IMR-90 (cell line): Measurements from ENCODE around the gene SDC1. TPM values are rescaled to one million over a fixed set of nuclear protein-coding genes. Genes with fewer than 3 reads are reported as not detected.

Source experiments
- ATAC-seq: fragments of 200-7000 bp; cut with Tn5 transposase; 2 replicates; pipeline ENCODE4 v1.9.1; 2020; ENCODE audit warnings: low read depth, mild to moderate bottlenecking, moderate library complexity
- BruUV-seq: library from RNA; stranded (reverse); fragments of 400-500 nt; replicated peaks from 2 replicates; lab custom pipeline; 2021; lab: Mats Ljungman, UMichigan
- CTCF ChIA-PET: fragments of 300-600 bp; formaldehyde crosslinking; extraction: SDS; loops from one replicate; lab custom pipeline; 2021; ENCODE audit warnings: antibody characterized with exemption; lab: Yijun Ruan, JAX
- POLR2A ChIA-PET: fragments of 300-600 bp; sonication (Branson Sonifier 250); formaldehyde crosslinking; loops from one replicate; lab custom pipeline; 2022; ENCODE audit warnings: antibody characterized with exemption; ENCODE audit not compliant: unreplicated experiment; lab: Charles Lee
- DNase-seq: peaks from one replicate; pipeline ENCODE4 v3.0.0; 2013
- H2AFZ ChIP-seq: replicated peaks from 2 replicates; pipeline ENCODE3; 2013; ENCODE audit warnings: low read length, mild to moderate bottlenecking; ENCODE audit not compliant: poor library complexity
- H2AK5ac ChIP-seq: 2 replicates; pipeline ENCODE4 v1.6.1; 2013; ENCODE audit warnings: low read depth, low read length, inconsistent platforms
- H2AK9ac ChIP-seq: replicated peaks from 2 replicates; pipeline ENCODE3; 2013; ENCODE audit warnings: mild to moderate bottlenecking, low read depth, low read length, moderate library complexity; ENCODE audit not compliant: poor library complexity
- H2BK120ac ChIP-seq: 2 replicates; pipeline ENCODE4 v1.6.1; 2013; ENCODE audit warnings: low read depth, low read length, inconsistent platforms
- H2BK15ac ChIP-seq: 3 replicates; pipeline ENCODE4 v1.6.1; 2013; ENCODE audit warnings: low read depth, low read length, inconsistent platforms
- H2BK20ac ChIP-seq: 2 replicates; pipeline ENCODE4 v1.6.1; 2013; ENCODE audit warnings: low read depth, mild to moderate bottlenecking, inconsistent platforms, low read length, moderate library complexity
- H2BK5ac ChIP-seq: 2 replicates; pipeline ENCODE4 v1.6.1; 2013; ENCODE audit warnings: mild to moderate bottlenecking, low read depth, low read length, inconsistent platforms; ENCODE audit not compliant: poor library complexity, severe bottlenecking
- H3K14ac ChIP-seq: replicated peaks from 2 replicates; pipeline ENCODE4 v1.6.1; 2013; ENCODE audit warnings: low read depth, low read length, inconsistent platforms
- H3K18ac ChIP-seq: 2 replicates; pipeline ENCODE4 v1.6.1; 2013; ENCODE audit warnings: low read depth, low read length, control low read depth
- H3K23ac ChIP-seq: 2 replicates; pipeline ENCODE4 v1.6.1; 2013; ENCODE audit warnings: low read depth, low read length, inconsistent platforms
- H3K27ac ChIP-seq: 2 replicates; pipeline ENCODE4 v1.5.1; 2013; ENCODE audit warnings: mild to moderate bottlenecking, control low read depth, low read length; ENCODE audit not compliant: insufficient read depth
- H3K27me3 ChIP-seq: 2 replicates; pipeline ENCODE4 v1.6.1; 2013; ENCODE audit warnings: low read length; ENCODE audit not compliant: control insufficient read depth, insufficient read depth
- H3K36me3 ChIP-seq: 2 replicates; pipeline ENCODE4 v1.6.1; 2013; ENCODE audit warnings: low read length, mixed read lengths; ENCODE audit not compliant: control insufficient read depth, insufficient read depth
- H3K4ac ChIP-seq: 2 replicates; pipeline ENCODE4 v1.6.1; 2013; ENCODE audit warnings: low read depth, low read length, inconsistent platforms
- H3K4me1 ChIP-seq: 2 replicates; pipeline ENCODE4 v1.6.1; 2013; ENCODE audit warnings: low read length, mixed read lengths; ENCODE audit not compliant: control insufficient read depth, insufficient read depth
- H3K4me2 ChIP-seq: 2 replicates; pipeline ENCODE4 v1.6.1; 2013; ENCODE audit warnings: low read depth, mild to moderate bottlenecking, control low read depth, low read length, moderate library complexity
- H3K4me3 ChIP-seq: 2 replicates; pipeline ENCODE4 v1.5.1; 2013; ENCODE audit warnings: low read depth, mild to moderate bottlenecking, control low read depth, low read length, moderate library complexity; ENCODE audit not compliant: insufficient read depth
- H3K56ac ChIP-seq: 2 replicates; pipeline ENCODE4 v1.6.1; 2013; ENCODE audit warnings: low read length, inconsistent platforms; ENCODE audit not compliant: insufficient read depth; ENCODE audit errors: extremely low read depth
- H3K79me1 ChIP-seq, 2 experiments: 2 replicates each; pipeline ENCODE4 v1.6.1; 2013; ENCODE audit warnings: low read length in 2 of 2, inconsistent platforms in 1 of 2, low read depth in 1 of 2
- H3K9ac ChIP-seq: 2 replicates; pipeline ENCODE4 v1.6.1; 2013; ENCODE audit warnings: low read depth, low read length, control low read depth
- H3K9me1 ChIP-seq: 2 replicates; pipeline ENCODE4 v1.6.1; 2013; ENCODE audit warnings: low read length, inconsistent platforms; ENCODE audit not compliant: insufficient read depth
- H3K9me3 ChIP-seq: 2 replicates; pipeline ENCODE4 v1.6.1; 2013; ENCODE audit warnings: low read length; ENCODE audit not compliant: control insufficient read depth, insufficient read depth
- H4K20me1 ChIP-seq: 2 replicates; pipeline ENCODE4 v1.6.1; 2013; ENCODE audit warnings: low read length, inconsistent platforms; ENCODE audit not compliant: insufficient read depth
- H4K5ac ChIP-seq: 2 replicates; pipeline ENCODE4 v1.6.1; 2013; ENCODE audit warnings: mild to moderate bottlenecking, low read depth, low read length, control low read depth
- H4K8ac ChIP-seq, 2 experiments: 2 replicates each; pipeline ENCODE4 v1.6.1; 2013; ENCODE audit warnings: low read depth in 2 of 2, low read length in 2 of 2, control low read depth in 1 of 2, inconsistent platforms in 1 of 2
- H4K91ac ChIP-seq: 2 replicates; pipeline ENCODE4 v1.6.1; 2013; ENCODE audit warnings: low read depth, low read length, inconsistent platforms; ENCODE audit not compliant: insufficient read depth
- CEBPB ChIP-seq: IDR thresholded peaks from 2 replicates; pipeline ENCODE4 v1.6.1; 2012; ENCODE audit warnings: low read depth, low read length, improper control_type of control experiment
- CHD1 ChIP-seq: IDR thresholded peaks from 2 replicates; pipeline ENCODE4 v1.6.1; 2012; ENCODE audit warnings: low read depth, low read length, improper control_type of control experiment
- ELK1 ChIP-seq: fragments of 150-350 bp; IDR thresholded peaks from 2 replicates; pipeline ENCODE4 v1.6.1; 2016; ENCODE audit warnings: low read depth, mild to moderate bottlenecking, low read length, moderate library complexity, borderline replicate concordance
- FOS ChIP-seq: fragments of 150-350 bp; IDR thresholded peaks from 2 replicates; pipeline ENCODE4 v1.6.1; 2016; ENCODE audit warnings: low read depth, low read length
- MAFK ChIP-seq: IDR thresholded peaks from 2 replicates; pipeline ENCODE4 v1.6.1; 2012; ENCODE audit warnings: low read depth, low read length, improper control_type of control experiment
- MXI1 ChIP-seq: IDR thresholded peaks from 2 replicates; pipeline ENCODE4 v1.6.1; 2012; ENCODE audit warnings: low read depth, mild to moderate bottlenecking, low read length, moderate library complexity, borderline replicate concordance
- NFE2L2 ChIP-seq: fragments of 150-350 bp; IDR thresholded peaks from 2 replicates; pipeline ENCODE4 v1.6.1; 2016; ENCODE audit warnings: low read depth, mild to moderate bottlenecking, low read length
- RAD21 ChIP-seq: IDR thresholded peaks from 2 replicates; pipeline ENCODE4 v1.6.1; 2012; ENCODE audit warnings: low read length, improper control_type of control experiment
- SMC3 ChIP-seq: fragments of 150-350 bp; IDR thresholded peaks from 2 replicates; pipeline ENCODE4 v1.6.1; 2016; ENCODE audit warnings: low read depth, mild to moderate bottlenecking, antibody characterized with exemption, low read length, moderate library complexity
- whole genome bisulfite sequencing, 2 experiments: methylation state at CpG; one replicate each; pipeline versions ENCODE4 v1.1.5 to v1.1.7; 2013; ENCODE audit warnings: missing lambda C conversion rate in 2 of 2; ENCODE audit not compliant: insufficient read length in 1 of 2; ENCODE audit errors: extremely low coverage in 2 of 2; 5-methylcytosine and 5-hydroxymethylcytosine counted together
- dilution Hi-C: fragments of 300-500 bp; cut with HindIII; formaldehyde crosslinking; loops from one replicate; pipeline ENCODE4 v1.14.3; 2018; ENCODE audit warnings: low sequenced_read_pairs; ENCODE audit not compliant: unreplicated experiment
- in situ Hi-C: fragments of 300-500 bp; cut with MboI; formaldehyde crosslinking; loops from 3 replicates; pipeline ENCODE4 v1.14.3; 2019; ENCODE audit warnings: low sequenced_read_pairs, inconsistent platforms, mixed read lengths
- intact Hi-C: fragments of 100-400 bp; cut with micrococcal nuclease; formaldehyde crosslinking; loops from 2 replicates; pipeline ENCODE4 v1.10.0; 2022
- polyA plus RNA-seq, 3 experiments: library from polyadenylated mRNA; depleted of rRNA; stranded (reverse); fragments of >200 nt; gene quantifications; 2 replicates each; pipeline ENCODE4 v1.2.3, GENCODE V29; 2012; ENCODE audit warnings: low replicate concordance in 1 of 3
- total RNA-seq: library from RNA; depleted of rRNA; stranded (reverse); fragments of >200 nt; gene quantifications from 2 replicates; pipeline ENCODE4 v1.2.3, GENCODE V29; 2012

The SDC1 gene
- total and polyA plus RNA-seq, 2 of the 4 experiments (the other 2 are of a cell fraction) = 22.0 to 28.3 TPM

DNA sequence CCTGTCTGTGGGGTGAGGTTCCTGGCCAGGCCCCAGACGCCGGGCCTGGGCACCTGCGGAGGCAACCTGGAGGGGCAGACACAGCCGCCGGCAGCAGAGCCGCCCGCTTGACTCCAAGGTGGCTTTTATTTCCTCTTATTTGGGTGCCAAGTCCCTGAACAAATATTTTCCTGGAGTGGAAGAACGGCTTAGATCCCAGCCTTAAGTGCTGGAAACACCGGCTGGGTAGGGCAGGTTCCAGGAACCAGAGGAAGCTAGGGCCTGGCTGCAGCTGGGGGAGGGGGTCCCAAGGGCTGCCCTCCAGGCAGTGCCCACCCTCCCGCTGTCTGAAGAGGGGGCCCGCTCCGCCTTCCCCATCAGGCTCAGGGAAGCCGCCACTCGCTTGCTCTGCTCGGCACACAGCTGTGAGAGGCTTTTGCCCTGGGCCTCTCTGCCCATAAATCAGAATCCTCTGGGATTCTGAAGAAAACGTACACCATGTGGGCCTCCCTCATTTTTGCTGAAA is 28.2 kb downstream of the SDC1 start:
- peaks cover 2% of the 10 kb centered on the region for H3K36me3 ChIP-seq
- no peak overlapping the region for H3K4me3 ChIP-seq
- H3K23ac ChIP-seq = no peak overlapping the region
- no peak overlapping the region for H2BK5ac ChIP-seq
- no peak overlapping the region for H3K14ac ChIP-seq
- H4K91ac ChIP-seq = no peak overlapping the region
- ChIA-PET CTCF (no interaction called here), POLR2A (interaction anchor here (0.8 kb wide), 1 partner anchor 12 kb away, joined by 3 read pairs; no protein-coding TSS in a partner anchor)
- 71% methylated on average over 9 of the region's 16 CpGs; no CpG with 5 or more reads in 1 of the 2 experiments for WGBS, 2 experiments
- H2AK9ac ChIP-seq = no peak overlapping the region
- ATAC-seq (no peak), DNase-seq (no peak)
- H2AK5ac ChIP-seq = no peak overlapping the region
- no peaks in the 10 kb centered on the region for H3K9me3 ChIP-seq
- H3K27ac ChIP-seq = no peak overlapping the region
- no TSS peak for BruUV-seq
- H4K5ac ChIP-seq = no peak overlapping the region
- no peak for TF ChIP-seq FOS
- TF ChIP-seq RAD21 = no peak
- no peak for TF ChIP-seq MAFK
- TF ChIP-seq MXI1 = no peak
- no peak for TF ChIP-seq ELK1
- no peak for TF ChIP-seq CHD1
- no peak for TF ChIP-seq NFE2L2
- TF ChIP-seq CEBPB = no peak
- no peak for TF ChIP-seq SMC3
- H3K4me1 ChIP-seq = no peaks in the 10 kb centered on the region
- H3K18ac ChIP-seq = no peak overlapping the region
- no peak overlapping the region for H2BK120ac ChIP-seq
- 0 out of 2 replicates have a peak, but pooled peaks cover 3% of the 10 kb centered on the region for H3K9me1 ChIP-seq
- no peaks in the 10 kb centered on the region; the same call in 1 of the 2 replicates for H3K27me3 ChIP-seq
- H2AFZ ChIP-seq = no peak overlapping the region
- H3K79me1 ChIP-seq = no peaks in the 10 kb centered on the region
- intact Hi-C loops = no loop called here
- no peak overlapping the region for H3K4me2 ChIP-seq
- dilution Hi-C loops = no loop called here
- no peak overlapping the region for H3K4ac ChIP-seq
- no peaks in the 10 kb centered on the region for H4K20me1 ChIP-seq
- H2BK20ac ChIP-seq = no peak overlapping the region
- no peak overlapping the region for H3K9ac ChIP-seq
- H2BK15ac ChIP-seq = no peak overlapping the region
- H4K8ac ChIP-seq = no peak overlapping the region
- in situ Hi-C loops = no loop called here
- no peak overlapping the region for H3K56ac ChIP-seq
